HG03378 (cell line): ENCODE results near the gene PDCD2L.
"Not testable (repeated sequence)": the region's sequence is repeated elsewhere in the genome, so short reads cannot be mapped to it uniquely, and the experiment has no call there.

Source experiments
- ATAC-seq: cut with Tn5 transposase; IDR thresholded peaks from one replicate; pipeline ENCODE4 v1.9.1; 2021; ENCODE audit warnings: mild to moderate bottlenecking, moderate library complexity; ENCODE audit not compliant: unreplicated experiment

PDCD2L gene

GRCh38 chr19:34461375-34462100 lies 57.3 kb downstream of the PDCD2L start:
- no peak for ATAC-seq

GRCh38 chr19:34464785-34465184 lies 60.6 kb downstream of the PDCD2L start:
- ATAC-seq, result not testable (repeated sequence)

- ATAC-seq, result no peak
Measured at GRCh38 chr19:34468409-34468808, 64.2 kb downstream of the PDCD2L start.

GRCh38 chr19:34469026-34469425 lies 64.8 kb downstream of the PDCD2L start:
- not testable (repeated sequence) for ATAC-seq

- no peak for ATAC-seq
Measured at GRCh38 chr19:34471906-34472700, 67.9 kb downstream of the PDCD2L start.

- ATAC-seq, result no peak
Measured at GRCh38 chr19:34474233-34474989, 70.2 kb downstream of the PDCD2L start.

GRCh38 chr19:34475026-34475974 lies 71.1 kb downstream of the PDCD2L start:
- ATAC-seq, result no peak
